A204.1 (cell line): ENCODE results near the gene PCBP3.
"Not testable (repeated sequence)": the region's sequence is repeated elsewhere in the genome, so short reads cannot be mapped to it uniquely, and the experiment has no call there.

Experiments used
- FAIRE-seq: peaks from 2 replicates; lab custom pipeline; 2012; peaks lifted over from hg19 to GRCh38; lab: Jason Lieb, UNC

PCBP3 gene

GRCh38 chr21:45788198-45788597, 144.7 kb downstream of the PCBP3 start:
- FAIRE-seq = no peak

DNA sequence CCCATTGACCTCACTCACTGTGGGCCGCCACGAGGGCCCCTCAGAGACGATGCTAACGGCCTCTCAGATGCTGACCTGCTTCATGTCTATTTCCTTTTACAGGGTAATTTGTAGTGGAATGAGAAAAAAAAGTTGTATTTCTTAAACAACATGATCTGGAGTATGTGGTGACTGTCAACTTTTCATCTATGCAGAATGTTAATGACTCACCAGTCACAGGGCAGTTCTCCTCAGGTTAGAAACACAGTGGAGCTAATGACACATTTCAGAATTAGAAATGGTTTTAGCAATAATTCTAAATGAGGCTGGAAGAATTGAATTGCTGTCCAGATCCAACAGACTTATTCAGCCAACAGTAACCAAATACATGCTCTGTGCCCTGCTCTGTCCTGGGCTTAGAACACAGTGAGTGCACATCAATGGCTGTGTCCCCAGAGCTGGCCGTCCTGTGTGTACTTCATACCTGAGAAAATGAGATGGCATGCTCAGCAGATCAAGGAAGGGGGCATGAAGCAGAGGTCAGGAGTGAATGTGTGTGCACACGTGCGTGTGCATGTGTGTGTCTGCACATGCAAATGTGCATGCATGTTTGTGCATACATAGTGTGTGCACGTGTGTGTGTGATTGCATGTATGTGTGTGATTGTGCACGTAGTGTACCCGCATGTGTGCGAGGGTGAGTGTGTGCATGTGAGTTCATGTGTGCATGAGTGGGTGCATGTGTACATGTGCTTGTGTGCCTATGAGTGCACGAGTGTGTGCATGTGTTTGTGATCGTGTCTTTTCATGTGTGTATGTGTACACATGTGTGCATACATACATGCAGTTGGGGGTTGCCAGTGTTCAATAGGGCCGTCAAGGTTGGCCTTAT, 145.3 kb downstream of the PCBP3 start:
- FAIRE-seq = no peak

DNA sequence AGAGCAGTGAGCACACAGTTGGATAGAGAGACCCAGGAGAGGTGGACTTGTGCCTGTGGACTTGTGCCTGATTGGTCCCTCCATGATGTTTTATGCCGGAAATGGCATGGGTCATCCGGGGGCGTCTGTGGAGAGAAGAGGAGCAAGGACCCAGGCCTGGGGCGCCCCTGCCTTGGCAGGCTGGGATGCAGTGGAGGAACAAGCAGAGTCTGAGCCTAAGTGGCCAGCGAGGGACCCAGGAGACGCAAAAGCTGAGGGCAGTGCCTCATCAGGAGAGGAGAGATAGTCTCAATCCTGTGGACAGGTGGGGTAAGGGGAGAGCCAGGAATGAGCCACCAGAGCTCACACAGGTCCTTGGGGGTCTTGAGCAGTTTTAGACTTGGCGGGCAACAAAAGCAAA, 146.9 kb downstream of the PCBP3 start:
- no peak for FAIRE-seq

GRCh38 chr21:45791562-45792418, 148.3 kb downstream of the PCBP3 start:
- no peak for FAIRE-seq

DNA sequence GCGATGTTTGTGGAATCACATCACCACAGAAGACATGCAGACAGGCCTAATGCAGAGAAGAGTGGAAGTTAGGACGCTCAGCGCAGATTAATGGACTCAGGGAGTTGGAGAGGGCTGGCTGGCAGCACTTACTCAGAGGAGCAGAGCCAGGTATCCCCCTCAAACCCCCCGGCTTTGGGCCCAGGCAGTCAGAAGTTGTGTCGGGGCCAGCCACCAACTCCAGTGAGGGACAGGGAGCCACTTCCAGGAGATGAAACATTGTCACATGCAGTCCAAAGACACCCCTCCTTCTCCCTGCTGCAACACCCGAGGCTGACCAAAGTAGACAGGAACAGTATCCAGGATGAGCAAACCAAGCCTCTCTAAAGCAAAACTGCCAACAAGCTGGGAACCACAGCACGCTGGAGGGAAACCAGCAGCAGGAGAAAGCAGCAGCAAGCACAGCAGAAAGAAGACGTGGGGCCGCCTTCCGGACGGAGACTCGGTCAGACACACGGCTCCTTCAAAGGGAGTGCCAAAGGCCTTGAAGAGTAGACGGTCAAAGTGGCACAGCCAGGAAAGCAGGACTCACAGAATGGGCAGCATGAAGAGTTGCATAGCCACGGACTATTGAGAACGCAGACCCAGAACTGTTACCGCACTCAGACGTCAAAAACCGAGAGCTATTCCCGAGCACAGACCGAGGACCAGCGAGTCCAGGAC, 149.3 kb downstream of the PCBP3 start:
- FAIRE-seq = no peak

DNA sequence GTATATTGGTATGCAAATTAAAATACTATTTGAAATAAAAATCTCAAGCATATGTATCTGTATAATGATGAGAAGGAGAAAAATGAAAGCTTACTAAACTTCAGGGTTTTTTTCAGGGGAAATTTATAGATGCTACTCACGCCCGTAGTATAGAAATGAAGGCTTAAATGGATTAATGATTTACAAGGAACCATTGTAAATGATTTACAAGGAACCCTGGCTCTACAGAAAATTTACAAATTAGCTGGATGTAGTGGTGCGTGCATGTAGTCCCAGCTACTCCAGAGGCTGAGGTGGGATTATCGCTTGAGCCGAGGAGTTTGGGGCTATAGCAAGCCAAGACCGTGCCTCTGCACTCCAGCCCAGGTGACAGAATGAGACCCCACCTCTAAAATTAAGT, 150.5 kb downstream of the PCBP3 start:
- no peak for FAIRE-seq

- no peak for FAIRE-seq
Observed at GRCh38 chr21:45796003-45796402, 152.5 kb downstream of the PCBP3 start.

GRCh38 chr21:45797338-45797737, 153.8 kb downstream of the PCBP3 start:
- FAIRE-seq = no peak

- FAIRE-seq = no peak
Observed at GRCh38 chr21:45799765-45800338, 156.3 kb downstream of the PCBP3 start.

DNA sequence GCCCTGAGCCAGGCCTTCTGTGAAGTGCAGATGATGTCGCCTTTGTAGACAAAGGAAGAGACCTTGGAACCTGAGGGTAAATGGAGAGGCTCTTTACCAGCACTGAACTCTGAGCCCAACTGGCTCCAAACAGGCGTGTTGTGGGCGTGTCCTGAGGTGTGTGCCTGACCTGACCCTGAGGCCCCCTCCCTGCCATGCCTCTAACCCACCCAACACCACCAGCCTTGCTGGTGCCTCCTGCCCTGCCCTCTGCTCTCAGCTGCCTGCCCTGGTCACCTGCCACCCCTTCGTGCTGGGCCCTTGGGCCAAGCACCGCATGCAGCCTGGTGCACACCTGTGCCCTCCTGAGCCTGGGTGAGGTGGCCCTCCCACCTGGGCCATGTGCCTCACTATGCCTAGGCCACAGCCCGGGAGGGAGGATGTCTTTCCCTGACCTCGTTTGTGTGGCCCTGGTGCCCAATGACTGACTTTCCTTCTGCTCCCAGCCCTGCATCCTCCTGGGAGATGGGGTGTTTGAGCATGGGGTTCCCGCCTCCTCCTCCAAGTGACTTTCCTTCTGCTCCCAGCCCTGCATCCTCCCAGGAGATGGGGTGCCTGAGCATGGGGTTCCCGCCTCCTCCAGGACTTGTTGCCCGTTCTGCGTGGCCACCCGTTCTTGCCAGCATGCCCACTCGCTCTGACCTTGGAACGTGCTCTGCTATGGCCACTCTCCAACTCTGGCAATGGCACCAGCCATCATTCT, 157.0 kb downstream of the PCBP3 start:
- FAIRE-seq = no peak

GRCh38 chr21:45801129-45801964, 157.8 kb downstream of the PCBP3 start:
- no peak for FAIRE-seq

GRCh38 chr21:45801989-45802388, 158.5 kb downstream of the PCBP3 start:
- no peak for FAIRE-seq

- FAIRE-seq = no peak
Observed at GRCh38 chr21:45802425-45802824, 158.9 kb downstream of the PCBP3 start.

- FAIRE-seq = no peak
Observed at GRCh38 chr21:45802956-45803617, 159.6 kb downstream of the PCBP3 start.

GRCh38 chr21:45803618-45804340, 160.3 kb downstream of the PCBP3 start:
- no peak for FAIRE-seq

GRCh38 chr21:45804809-45805313, 161.3 kb downstream of the PCBP3 start:
- FAIRE-seq = no peak

- FAIRE-seq = no peak
Observed at GRCh38 chr21:45805321-45805720, 161.8 kb downstream of the PCBP3 start.

DNA sequence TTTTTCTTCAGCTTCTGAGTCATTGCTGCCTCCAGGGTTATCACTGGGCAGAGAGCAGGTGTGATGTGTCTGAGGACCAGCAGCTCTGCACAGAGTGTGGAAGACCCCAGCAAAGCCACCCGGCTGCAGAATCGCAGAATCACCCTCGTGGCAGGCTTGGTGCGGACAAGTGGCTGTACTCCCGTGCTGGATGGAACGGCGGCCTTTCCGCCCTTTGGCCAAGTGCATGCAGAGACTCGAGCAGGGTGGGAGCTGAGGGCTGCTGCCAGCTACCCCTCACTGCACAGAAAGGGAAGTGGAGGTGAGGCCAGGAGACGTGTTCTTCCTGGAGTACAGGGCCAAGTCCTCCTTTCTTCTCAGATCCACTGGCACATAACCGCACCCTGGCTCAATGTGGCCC, 162.5 kb downstream of the PCBP3 start:
- FAIRE-seq = no peak

DNA sequence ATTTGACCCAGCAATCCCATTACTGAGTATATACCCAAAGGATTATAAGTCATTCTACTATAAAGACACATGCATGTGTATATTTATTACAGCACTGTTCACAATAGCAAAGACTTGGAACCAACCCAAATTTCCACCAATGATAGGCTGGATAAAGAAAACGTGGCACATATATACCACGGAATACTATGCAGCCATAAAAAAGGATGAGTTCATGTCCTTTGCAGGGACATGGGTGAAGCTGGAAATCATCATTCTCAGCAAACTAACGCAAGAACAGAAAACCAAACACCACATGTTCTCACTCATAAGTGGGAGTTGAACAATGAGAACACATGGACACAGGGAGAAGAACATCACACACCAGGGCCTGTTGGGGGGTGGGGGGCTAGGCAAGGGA, 165.1 kb downstream of the PCBP3 start:
- not testable (repeated sequence) for FAIRE-seq
